NCI-H345 treated with DMSO at 0.1 percent for 48 hours (cell line): ENCODE measurements around the gene ATP6V0B.

Experiments
- DNase-seq: peaks from one replicate; lab custom pipeline; 2025; ENCODE audit not compliant: unreplicated experiment; lab: John Stamatoyannopoulos, UW

The ATP6V0B gene

DNA sequence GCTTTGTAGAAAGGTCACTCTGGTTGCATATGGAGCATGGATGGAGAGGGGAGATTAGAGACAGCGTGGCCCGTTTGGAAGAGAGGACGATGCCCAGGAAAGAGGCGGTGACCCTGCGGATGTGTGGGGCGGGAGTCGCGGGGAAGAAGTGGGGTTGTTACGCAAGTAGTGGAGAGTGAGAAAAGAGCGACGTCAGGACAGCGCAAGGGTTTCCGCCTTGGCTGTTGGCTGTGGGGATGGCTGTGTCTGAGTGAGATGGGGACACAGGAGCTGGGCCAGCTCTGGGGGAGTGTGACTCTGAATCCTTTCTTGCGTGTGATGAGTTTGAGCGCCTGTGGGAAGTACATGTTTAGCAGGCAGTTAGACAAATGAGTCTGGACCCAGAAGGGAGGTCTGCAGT lies 8.0 kb downstream of the ATP6V0B start:
- no peak for DNase-seq

DNA sequence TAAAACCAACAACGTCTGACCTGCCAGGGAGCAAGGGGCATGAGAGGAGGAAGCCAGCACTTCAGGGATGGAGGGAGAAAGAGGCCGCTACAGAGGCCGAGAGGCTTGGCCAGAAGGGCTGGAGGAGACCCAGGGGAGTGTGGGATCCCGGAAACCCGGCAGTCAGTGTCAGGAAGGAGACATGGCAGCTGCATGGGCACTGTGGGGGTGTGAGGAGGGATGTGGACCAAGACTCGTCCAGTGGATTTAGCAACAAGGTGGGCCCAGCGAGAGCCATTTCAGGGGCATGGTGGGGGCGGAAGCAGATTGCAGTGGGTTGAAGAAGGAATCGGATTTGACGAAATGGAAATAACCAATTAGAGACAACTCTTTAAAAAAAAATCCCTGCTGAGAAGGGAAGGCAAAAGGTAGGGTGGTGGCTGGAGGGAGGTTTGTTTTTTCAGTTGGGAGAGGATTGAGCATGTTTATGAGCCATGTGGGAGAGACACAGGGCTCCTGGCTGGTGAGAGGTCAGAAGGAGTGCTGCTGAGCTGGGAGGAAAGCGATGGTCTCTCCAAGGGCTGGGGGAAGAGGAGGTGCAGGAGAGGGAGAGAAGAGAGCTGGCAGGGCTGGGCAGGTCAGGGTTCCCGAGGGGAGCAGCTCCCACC lies 8.6 kb downstream of the ATP6V0B start:
- DNase-seq = no peak

DNA sequence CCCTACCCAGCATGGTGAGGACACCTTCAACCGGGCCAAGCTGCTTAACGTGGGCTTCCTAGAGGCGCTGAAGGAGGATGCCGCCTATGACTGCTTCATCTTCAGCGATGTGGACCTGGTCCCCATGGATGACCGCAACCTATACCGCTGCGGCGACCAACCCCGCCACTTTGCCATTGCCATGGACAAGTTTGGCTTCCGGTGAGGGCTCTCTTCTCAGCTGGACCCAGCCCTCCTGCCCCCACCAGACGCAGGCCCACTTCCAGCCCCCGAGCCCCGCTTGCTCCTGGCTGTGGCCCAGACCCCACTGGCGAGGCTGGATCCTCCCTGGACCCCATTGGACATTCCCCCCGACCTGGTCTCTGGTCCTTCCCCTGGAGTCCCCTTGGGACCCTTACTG lies 10.1 kb downstream of the ATP6V0B start:
- DNase-seq = no peak

DNA sequence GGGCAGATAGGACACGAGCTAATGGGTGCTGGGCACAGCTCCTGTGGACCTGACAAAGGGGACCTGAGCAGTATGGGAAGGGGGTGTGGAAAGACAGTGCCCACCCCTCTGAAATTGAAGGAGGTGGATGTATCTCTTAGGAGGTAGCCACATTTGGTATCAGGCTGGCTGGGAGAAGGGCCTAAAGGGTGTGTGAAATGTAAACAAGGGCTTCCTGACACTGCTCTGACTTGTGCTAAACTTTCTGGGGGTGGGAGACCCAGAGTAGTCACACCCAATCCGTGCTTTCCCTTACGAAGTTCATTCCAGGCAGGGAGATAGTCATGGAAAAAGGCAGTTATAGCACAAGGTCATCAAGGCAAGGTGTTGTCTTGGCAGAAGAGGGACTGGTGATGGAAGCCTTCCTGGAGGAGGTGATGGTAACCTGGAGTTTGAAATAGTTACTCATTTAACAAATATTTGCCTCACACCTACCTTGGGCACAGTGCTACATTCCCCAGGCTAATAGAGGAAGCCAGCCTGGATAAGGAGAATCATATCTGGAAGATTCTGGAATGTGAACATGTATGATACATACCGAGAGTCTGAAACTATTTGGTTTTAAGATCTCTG lies 11.3 kb downstream of the ATP6V0B start:
- DNase-seq = no peak

DNA sequence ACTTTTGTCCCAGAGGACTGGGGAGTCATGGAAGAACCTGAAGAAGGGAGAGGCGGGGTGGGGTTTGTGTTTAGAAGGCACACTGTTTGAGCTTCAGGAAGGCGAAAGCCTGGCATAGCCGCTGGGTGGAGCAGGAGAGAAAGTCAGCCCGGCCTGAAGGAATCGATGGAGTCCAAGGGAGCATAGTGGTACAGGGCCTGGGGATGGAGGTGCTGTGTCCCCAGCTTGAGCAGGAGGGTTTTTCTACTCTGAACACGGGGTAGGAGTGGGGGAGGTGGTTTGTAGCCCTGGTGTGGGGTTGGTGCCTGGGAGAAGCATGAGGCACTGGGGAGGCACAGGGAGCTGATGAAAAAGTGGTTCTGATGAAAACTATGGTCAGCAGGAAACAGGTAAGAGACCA lies 12.0 kb downstream of the ATP6V0B start:
- DNase-seq = no peak

DNA sequence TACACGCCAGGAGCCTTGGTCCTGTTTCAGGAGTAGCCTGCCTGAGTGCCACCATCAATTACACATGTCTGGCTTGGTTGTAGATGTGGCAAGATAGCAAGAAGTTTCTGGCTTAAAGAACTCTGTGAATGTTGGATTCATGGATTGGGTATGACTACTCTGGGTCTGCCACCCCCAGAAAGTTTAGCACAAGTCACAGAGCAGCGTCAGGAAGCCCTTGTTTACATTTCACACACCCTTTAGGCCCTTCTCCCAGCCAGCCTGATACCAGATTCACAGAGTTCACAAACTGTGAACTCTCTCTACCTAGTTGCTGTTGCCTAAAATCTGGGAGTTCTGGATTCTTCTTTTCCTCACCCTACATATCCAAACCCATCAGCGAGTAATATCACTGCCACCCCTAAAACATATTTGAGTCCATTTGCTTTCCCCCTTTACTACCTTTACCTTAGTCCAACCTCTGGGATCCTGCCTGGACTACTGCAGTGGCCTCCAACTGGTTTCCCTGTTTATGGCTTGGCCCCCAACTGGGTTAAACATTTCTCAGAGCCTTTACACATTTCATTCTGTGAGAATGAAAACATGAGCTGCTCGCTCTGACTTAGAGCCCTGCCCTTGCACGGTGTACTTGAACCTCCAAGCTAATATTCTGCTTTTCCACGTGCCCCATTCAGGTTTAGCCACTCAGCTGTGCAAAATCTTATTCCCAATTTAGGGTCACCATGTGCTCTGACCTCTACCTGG lies 12.6 kb downstream of the ATP6V0B start:
- no peak for DNase-seq

DNA sequence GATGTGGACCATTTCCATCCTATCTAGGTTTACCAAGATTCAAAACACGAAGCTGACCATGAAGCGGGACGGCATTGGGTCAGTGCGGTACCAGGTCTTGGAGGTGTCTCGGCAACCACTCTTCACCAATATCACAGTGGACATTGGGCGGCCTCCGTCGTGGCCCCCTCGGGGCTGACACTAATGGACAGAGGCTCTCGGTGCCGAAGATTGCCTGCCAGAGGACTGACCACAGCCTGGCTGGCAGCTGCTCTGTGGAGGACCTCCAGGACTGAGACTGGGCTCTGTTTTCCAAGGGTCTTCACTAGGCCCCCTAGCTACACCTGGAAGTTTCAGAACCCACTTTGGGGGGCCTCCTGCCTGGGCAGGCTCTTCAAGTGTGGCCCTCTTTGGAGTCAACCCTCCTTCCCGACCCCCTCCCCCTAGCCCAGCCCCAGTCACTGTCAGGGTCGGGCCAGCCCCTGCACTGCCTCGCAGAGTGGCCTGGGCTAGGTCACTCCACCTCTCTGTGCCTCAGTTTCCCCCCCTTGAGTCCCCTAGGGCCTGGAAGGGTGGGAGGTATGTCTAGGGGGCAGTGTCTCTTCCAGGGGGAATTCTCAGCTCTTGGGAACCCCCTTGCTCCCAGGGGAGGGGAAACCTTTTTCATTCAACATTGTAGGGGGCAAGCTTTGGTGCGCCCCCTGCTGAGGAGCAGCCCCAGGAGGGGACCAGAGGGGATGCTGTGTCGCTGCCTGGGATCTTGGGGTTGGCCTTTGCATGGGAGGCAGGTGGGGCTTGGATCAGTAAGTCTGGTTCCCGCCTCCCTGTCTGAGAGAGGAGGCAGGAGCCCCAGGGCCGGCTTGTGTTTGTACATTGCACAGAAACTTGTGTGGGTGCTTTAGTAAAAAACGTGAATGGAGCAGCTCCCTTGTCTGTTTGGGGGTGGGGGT lies 15.8 kb downstream of the ATP6V0B start:
- DNase-seq = no peak

DNA sequence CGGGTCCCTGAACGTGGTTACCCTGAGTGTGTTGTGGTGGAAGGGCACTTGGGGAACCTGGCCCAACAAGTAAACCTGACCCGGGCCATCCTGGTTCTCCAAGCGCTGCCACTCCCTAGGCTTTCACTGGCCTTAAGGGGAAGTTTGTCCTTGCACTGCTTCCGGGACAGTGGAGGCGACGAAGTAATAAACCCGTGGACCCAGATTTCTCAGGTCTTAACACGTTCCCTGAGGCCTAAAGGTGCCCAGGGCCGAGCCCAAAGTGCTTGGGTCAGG lies 16.4 kb downstream of the ATP6V0B start:
- peak; percentile 52 for DNase-seq

DNA sequence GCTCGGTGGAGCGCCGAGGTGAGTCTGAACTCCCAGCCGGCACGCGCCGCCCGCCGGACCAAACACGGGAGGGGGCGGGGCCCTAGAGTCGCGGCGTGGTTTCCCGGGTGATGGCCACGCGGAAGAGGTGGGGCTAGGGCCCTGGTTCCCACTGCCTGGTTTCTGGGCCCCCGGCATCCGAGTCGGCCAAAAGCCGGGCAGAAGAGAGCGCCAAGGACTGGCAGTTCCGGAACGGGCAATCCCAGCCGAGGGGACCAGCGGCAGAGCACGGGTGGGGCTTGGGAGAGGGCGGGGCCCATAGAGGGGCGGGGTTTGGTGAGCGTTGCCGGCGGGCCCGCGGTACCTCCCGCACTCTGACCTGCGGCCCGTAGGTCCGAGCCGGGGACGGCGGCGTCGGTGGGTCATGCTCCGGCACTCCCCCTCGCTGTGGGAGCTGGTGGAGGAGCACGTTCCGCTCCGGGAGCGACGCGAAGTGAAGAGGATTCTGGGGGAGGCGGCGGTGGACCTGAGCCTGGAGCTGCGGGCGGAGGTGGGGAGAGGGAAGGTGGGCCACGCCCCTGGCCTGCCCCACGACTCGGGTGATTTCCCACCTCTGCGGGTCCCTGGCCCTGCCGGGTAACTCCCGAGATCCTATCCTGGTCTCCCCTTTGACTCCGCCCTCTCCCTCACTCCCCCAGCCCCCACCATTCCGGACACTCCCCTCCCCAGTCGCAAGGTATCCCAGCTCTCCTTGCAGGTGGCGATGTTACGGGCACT lies 16.9 kb downstream of the ATP6V0B start, which contains the start of gene CCDC24:
Gene CCDC24 (plus strand): TSS at position 124 of the 756 bp plus-strand sequence. CDS start 280 bp downstream, at position 404.
- DNase-seq = peak; percentile 58

DNA sequence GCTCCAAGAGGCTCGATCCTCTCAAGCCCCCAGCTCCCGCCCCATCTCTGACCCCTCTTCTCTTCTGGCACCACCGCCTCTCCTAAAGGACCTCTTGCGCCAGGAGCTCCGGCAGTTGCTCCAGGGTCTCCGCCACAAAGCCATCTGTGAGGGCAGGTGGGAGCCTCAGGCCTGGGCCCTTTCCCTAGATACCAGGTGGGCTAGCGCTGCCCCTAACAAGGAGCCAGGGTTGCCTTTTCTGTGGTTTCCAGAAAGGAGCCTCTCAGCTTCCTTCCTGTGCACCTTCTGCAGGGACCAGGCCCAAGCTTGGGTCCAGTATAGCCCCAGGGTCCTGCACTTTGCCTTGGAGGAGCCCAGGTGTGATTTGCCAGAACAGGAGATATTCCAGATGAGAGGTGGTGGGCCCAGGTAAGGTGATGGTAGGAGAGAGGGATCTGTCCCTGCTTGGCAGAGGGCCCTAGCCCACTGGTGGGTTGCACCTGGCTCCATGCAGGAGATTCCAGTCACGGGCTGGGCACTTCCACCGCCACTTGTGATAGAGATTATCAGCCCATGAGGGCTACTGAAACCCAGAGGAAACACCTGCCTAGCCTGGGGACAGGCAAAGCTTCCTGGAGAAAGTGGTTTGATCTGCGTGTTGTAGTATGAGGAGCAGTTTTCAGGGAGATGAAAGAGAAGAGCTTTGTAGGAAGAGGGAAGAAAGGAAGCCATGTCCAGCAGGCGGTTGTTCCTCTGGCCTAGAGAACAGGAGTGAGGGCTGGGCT lies 17.7 kb downstream of the ATP6V0B start:
- DNase-seq = no peak

DNA sequence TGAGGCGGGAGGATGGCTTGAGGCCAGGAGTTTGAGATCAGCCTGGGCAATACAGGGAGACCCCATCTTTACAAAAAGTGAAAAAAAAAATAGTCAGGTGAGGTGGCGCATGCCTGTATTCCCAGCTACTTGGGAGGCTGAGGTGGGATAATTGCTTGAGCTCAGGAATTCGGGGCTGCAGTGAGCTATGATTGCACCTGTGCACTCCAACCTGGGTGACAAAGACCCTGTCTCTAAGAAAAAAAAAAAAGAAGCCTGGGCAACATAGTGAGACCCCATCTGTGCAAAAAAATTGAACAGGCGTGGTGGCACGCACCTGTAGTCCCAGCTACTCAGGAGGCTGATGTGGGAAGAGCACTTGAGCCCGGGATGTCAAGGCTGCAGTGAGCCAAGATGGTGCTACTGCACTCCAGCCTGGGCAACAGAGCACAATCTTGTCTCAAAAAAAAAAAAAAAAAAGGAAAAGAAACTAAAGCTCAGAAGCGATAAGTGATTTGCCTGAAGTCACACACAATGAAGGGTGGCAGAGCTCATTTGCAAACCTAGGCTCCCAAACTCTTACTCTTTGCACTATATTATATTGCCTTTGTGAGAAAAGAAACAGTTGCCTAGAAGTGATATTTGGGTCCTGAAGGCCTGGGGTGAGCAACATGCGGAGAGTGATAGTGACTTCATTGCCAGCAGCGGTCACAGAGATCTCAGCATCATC lies 18.6 kb downstream of the ATP6V0B start:
- no peak for DNase-seq

DNA sequence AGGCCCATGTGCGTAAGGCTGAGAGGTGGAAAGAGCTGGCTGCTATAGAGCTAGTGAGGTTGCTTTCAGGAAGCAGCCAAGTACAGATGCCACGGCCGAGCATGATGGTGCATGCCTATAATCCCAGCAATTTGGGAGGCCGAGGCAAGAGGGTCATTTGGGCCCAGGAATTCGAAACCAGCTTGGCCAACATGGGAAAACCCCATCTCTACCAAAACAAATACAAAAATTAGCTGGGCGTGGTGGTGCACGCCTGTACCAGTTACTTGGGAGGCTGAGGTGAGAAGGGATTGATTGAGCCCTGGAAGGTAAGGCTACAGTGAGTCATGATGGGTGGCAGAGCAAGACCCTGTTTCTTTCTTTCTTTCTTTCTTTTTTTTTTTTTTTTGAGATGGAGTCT lies 19.3 kb downstream of the ATP6V0B start:
- DNase-seq = no peak

DNA sequence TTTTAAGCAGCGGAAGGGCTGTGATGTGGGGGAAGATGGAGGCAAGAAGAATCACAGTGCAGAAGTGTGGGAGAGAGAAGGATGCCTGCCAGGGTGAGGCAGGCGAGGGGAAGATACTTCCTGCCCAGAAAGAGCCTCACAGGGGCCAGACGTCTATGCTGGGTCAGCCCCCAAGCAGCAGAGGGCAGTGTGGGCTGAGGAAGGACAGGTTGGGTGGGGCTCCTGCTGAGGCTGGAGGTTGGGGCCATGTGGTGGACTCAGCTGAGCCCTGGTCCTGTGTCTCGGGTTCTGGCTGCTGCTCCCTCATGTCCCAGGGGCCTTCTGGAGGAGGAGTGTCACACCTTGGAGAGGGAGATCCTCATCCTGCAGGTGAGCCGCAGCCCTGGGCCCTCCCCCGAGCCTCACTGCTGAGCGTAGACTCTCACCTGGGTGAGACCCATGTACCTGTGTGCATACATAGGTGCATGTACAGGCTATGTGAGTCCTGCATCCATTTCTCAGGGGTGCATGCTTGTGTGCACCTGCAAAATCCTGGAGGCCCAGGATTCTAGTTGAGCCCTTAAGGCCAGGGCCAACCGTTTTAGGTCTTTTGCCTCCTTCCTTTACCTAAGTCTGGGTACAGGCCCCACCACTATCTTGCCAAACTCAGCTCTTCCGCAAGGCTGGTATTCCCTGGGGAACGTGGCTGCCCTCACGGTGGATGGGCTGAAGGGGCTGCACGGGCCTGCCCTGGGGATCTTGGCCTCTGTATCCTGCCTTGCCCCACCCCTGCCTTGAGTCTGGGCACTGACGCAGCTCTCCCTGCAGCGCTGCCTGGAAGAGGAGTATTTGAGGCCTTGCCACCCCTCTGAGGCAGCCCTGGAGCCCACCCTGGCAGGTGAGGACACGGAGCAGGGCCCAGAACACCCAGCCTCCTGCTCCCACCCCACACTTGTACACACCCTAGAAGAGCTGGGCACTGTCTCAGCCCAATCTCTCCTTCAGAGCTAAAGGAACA lies 20.3 kb downstream of the ATP6V0B start:
- DNase-seq = no peak

DNA sequence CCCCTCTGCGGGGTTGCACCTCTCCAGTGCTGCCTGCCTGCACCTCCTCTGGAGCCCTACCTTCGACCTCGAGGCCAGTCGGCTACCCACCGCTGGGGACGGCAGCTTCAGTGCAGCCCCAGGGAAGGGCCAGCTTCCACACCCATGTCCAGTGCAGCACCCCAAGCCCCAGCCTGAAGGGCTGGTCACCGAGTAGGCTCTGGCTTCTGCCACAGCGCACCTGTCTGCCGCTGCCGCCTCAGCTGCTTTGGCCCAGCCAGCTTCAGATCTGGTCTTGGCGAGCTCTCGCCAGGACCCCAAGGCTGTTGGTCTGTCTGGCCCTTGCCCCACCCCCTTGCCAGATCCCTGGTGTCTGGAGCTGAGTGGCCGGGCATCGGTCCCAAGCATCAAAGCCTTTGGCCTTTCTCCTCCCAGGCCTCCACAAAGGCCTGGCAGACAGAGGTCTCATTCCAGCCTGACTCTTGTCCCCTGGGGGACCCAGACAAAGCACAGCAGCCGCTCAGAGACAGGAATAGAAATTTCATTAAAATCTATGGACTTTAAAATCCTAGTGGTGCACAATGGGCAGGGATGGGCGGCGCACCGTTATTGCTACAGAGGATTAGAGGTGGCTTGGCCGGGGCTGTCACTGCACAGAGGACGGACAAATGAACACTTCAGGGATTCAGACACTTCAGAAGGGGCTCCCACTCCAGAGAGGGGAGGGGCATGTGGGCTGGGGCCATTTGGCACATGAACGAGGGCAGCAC lies 21.4 kb downstream of the ATP6V0B start:
- no peak for DNase-seq

DNA sequence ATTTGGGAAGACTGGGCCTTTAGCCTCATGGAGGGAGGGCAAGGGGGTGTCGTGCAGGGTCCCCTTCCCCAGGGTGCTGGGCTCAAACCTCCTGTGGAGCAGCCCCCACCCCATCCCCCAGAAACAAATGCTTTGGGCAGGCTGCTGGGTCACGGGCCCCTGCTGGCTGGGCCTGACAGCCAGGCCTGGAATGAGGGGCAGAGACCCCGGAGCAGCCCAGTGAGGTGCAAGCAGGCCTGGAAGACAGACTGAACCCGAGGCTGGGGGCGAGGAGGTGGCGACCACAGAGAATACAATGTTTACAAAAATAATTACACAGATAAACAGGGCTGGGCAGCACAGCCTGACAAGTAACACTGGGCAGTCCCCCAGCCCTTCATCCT lies 22.0 kb downstream of the ATP6V0B start:
- no peak for DNase-seq

DNA sequence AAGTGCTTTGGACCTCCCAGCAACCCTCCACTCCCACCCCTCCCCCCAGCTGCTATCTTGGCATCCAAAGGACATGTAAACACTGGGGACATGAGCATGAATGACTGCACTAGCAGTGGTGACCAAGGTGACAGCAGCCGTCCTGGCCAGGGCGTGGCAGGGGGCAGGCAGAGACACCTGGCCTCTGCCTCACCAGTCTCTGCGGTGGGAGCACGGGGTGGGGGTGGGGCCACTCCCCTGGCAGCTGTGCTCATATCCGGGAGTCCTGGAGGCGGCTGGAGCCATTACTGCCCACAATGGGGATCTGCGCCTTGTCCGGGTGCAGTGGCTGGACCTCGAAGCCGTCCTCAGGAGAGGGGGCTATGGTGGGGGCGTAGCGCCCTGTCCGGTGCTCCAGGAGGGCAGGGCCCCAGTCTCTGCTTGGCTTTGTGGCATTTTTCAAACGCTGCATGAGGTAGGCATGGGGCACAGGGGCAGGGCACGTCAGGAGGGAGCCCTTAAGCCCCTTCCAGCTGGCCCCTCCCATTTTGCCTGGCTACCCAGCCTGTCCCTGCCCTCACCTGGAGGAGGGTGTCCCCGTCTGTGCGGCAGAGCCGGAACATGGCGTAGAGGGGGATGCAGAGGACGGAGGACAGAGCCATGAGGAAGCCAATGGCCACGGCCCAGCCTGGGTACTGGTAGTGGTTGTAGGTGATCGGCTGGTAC lies 22.7 kb downstream of the ATP6V0B start:
- no peak for DNase-seq

DNA sequence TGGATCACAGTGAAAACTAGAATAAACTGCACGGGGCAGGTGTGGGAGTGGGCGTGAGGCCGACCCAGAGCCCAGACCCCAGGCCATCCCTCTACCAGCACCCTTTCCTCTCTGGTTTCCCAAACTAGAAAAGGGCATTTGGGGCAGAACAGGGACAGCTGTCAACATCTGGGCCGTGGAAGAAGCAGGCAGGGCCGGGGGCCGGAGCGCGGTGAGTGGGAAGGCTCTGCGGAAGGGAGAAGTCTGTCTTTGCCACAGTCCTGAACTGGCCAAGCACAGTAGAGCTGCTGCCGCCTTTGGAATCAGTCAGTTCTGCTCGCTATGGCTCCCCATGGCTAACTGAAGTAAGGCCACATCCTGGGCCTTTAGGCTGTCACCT lies 23.2 kb downstream of the ATP6V0B start:
- DNase-seq = no peak
